Measurements from ENCODE around the gene IFNL3.

- TF ChIP-seq, protein P1, sequence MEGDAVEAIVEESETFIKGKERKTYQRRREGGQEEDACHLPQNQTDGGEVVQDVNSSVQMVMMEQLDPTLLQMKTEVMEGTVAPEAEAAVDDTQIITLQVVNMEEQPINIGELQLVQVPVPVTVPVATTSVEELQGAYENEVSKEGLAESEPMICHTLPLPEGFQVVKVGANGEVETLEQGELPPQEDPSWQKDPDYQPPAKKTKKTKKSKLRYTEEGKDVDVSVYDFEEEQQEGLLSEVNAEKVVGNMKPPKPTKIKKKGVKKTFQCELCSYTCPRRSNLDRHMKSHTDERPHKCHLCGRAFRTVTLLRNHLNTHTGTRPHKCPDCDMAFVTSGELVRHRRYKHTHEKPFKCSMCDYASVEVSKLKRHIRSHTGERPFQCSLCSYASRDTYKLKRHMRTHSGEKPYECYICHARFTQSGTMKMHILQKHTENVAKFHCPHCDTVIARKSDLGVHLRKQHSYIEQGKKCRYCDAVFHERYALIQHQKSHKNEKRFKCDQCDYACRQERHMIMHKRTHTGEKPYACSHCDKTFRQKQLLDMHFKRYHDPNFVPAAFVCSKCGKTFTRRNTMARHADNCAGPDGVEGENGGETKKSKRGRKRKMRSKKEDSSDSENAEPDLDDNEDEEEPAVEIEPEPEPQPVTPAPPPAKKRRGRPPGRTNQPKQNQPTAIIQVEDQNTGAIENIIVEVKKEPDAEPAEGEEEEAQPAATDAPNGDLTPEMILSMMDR (IDR thresholded peaks at IDR 0.05) = no peak
- TF ChIP-seq POLR2A (IDR thresholded peaks at IDR 0.05) = no peak
Observed at GRCh38 chr19:39211731-39212374, 33.0 kb downstream of the IFNL3 start.
